Measurements from ENCODE around the gene FBXO45. TPM values are rescaled to one million over a fixed set of nuclear protein-coding genes. Genes with fewer than 3 reads are reported as not detected.
A peak's percentile ranks its signal among the peaks of the same experiment; 100 is the strongest.
"Not testable (repeated sequence)": the region's sequence is repeated elsewhere in the genome, so short reads cannot be mapped to it uniquely, and the experiment has no call there.

FBXO45 gene
- total RNA-seq, 1 experiment from 2014 or later = 14.0 TPM

- in situ Hi-C loops (cut with HindIII; ENCODE audit: low pct_unique_long_range_greater_than_20kb, low sequenced_read_pairs) = no loop called here
- no peak for DNase-seq (ENCODE audit: low read depth, low spot score)
These were observed 35.2 kb downstream of the FBXO45 start for GRCh38 chr3:196603683-196604082.

- in situ Hi-C loops (cut with HindIII; ENCODE audit: low pct_unique_long_range_greater_than_20kb, low sequenced_read_pairs) = no loop called here
- no peak for DNase-seq (ENCODE audit: low read depth, low spot score)
These were observed 36.1 kb downstream of the FBXO45 start for GRCh38 chr3:196604548-196604947.

- no peak for DNase-seq (ENCODE audit: low read depth, low spot score)
- in situ Hi-C loops (cut with HindIII; ENCODE audit: low pct_unique_long_range_greater_than_20kb, low sequenced_read_pairs) = no loop called here
These were observed 40.2 kb downstream of the FBXO45 start for GRCh38 chr3:196608693-196609092.

- in situ Hi-C loops (cut with HindIII; ENCODE audit: low pct_unique_long_range_greater_than_20kb, low sequenced_read_pairs) = no loop called here
- peak; percentile 89 for DNase-seq (ENCODE audit: low read depth, low spot score)
These were observed 40.9 kb downstream of the FBXO45 start for GRCh38 chr3:196609343-196609775.

- in situ Hi-C loops (cut with HindIII; ENCODE audit: low pct_unique_long_range_greater_than_20kb, low sequenced_read_pairs) = no loop called here
- no peak for DNase-seq (ENCODE audit: low read depth, low spot score)
These were observed 41.5 kb downstream of the FBXO45 start for GRCh38 chr3:196609805-196610515.

- DNase-seq (ENCODE audit: low read depth, low spot score) = no peak
- in situ Hi-C loops (cut with HindIII; ENCODE audit: low pct_unique_long_range_greater_than_20kb, low sequenced_read_pairs) = no loop called here
These were observed 43.5 kb downstream of the FBXO45 start for GRCh38 chr3:196611761-196612483.

- in situ Hi-C loops (cut with HindIII; ENCODE audit: low pct_unique_long_range_greater_than_20kb, low sequenced_read_pairs) = not testable (repeated sequence)
These were observed 46.8 kb downstream of the FBXO45 start for GRCh38 chr3:196615234-196615633.

GRCh38 chr3:196617256-196617655 is 48.8 kb downstream of the FBXO45 start:
- in situ Hi-C loops (cut with HindIII; ENCODE audit: low pct_unique_long_range_greater_than_20kb, low sequenced_read_pairs) = no loop called here
- DNase-seq (ENCODE audit: low read depth, low spot score) = no peak

More at GRCh38 chr3:196615234-196615633, 46.8 kb downstream of the FBXO45 start:
- not testable (repeated sequence) for DNase-seq (ENCODE audit: low read depth, low spot score)

GRCh38 chr3:196619223-196619622 is 50.8 kb downstream of the FBXO45 start:
- DNase-seq (ENCODE audit: low read depth, low spot score) = peak; percentile 93
- in situ Hi-C loops (cut with HindIII; ENCODE audit: low pct_unique_long_range_greater_than_20kb, low sequenced_read_pairs) = no loop called here

GRCh38 chr3:196619627-196620026 is 51.2 kb downstream of the FBXO45 start:
- in situ Hi-C loops (cut with HindIII; ENCODE audit: low pct_unique_long_range_greater_than_20kb, low sequenced_read_pairs); DNase-seq (ENCODE audit: low read depth, low spot score): not testable (repeated sequence)

- DNase-seq (ENCODE audit: low read depth, low spot score) = peak; percentile 50
- in situ Hi-C loops (cut with HindIII; ENCODE audit: low pct_unique_long_range_greater_than_20kb, low sequenced_read_pairs) = no loop called here
These were observed 51.7 kb downstream of the FBXO45 start for GRCh38 chr3:196620161-196620604.

- DNase-seq (ENCODE audit: low read depth, low spot score) = no peak
- in situ Hi-C loops (cut with HindIII; ENCODE audit: low pct_unique_long_range_greater_than_20kb, low sequenced_read_pairs) = no loop called here
These were observed 52.2 kb downstream of the FBXO45 start for GRCh38 chr3:196620684-196621083.

- in situ Hi-C loops (cut with HindIII; ENCODE audit: low pct_unique_long_range_greater_than_20kb, low sequenced_read_pairs) = no loop called here
- no peak for DNase-seq (ENCODE audit: low read depth, low spot score)
These were observed 53.2 kb downstream of the FBXO45 start for GRCh38 chr3:196621611-196622010.

- peak; percentile 59 for DNase-seq (ENCODE audit: low read depth, low spot score)
- in situ Hi-C loops (cut with HindIII; ENCODE audit: low pct_unique_long_range_greater_than_20kb, low sequenced_read_pairs) = no loop called here
These were observed 55.8 kb downstream of the FBXO45 start for GRCh38 chr3:196624067-196624790.

GRCh38 chr3:196624907-196625306 is 56.4 kb downstream of the FBXO45 start:
- in situ Hi-C loops (cut with HindIII; ENCODE audit: low pct_unique_long_range_greater_than_20kb, low sequenced_read_pairs) = no loop called here

GRCh38 chr3:196625331-196625730 is 56.9 kb downstream of the FBXO45 start:
- no peak for DNase-seq (ENCODE audit: low read depth, low spot score)
- in situ Hi-C loops (cut with HindIII; ENCODE audit: low pct_unique_long_range_greater_than_20kb, low sequenced_read_pairs) = no loop called here

More at GRCh38 chr3:196624907-196625306, 56.4 kb downstream of the FBXO45 start:
- no peak for DNase-seq (ENCODE audit: low read depth, low spot score)

GRCh38 chr3:196627918-196628231 is 59.4 kb downstream of the FBXO45 start:
- in situ Hi-C loops (cut with HindIII; ENCODE audit: low pct_unique_long_range_greater_than_20kb, low sequenced_read_pairs) = no loop called here
- no peak for DNase-seq (ENCODE audit: low read depth, low spot score)

GRCh38 chr3:196629228-196629627 is 60.8 kb downstream of the FBXO45 start:
- in situ Hi-C loops (cut with HindIII; ENCODE audit: low pct_unique_long_range_greater_than_20kb, low sequenced_read_pairs) = no loop called here

More at GRCh38 chr3:196629228-196629627, 60.8 kb downstream of the FBXO45 start:
- no peak for DNase-seq (ENCODE audit: low read depth, low spot score)
